Breast epithelium (tissue), 4 donors: ENCODE data around the gene NOVA2. TPM values are rescaled to one million over a fixed set of nuclear protein-coding genes. Genes with fewer than 3 reads are reported as not detected.
A peak's percentile ranks its signal among the peaks of the same experiment; 100 is the strongest.

Experiments
- DNase-seq, 2 donors: peaks; one replicate each; pipeline ENCODE4 v3.0.0-alpha.2; 2019; ENCODE audit warnings: low spot score in 2 of 2
- H3K27ac ChIP-seq, 2 donors: fragments of 200-600 bp; sonication (generic) in 1 of 2; one replicate each; pipeline ENCODE4 v1.5.1; 2016 to 2019; ENCODE audit warnings: mild to moderate bottlenecking in 1 of 2
- H3K27me3 ChIP-seq, 2 donors: fragments of 200-600 bp; sonication (generic) in 1 of 2; one replicate each; pipeline versions ENCODE4 v1.5.1 to v1.6.0; 2017 to 2019; ENCODE audit warnings: control low read depth in 1 of 2, mild to moderate bottlenecking in 1 of 2
- H3K36me3 ChIP-seq: fragments of 200-600 bp; one replicate; pipeline ENCODE4 v1.5.1; 2019
- H3K4me1 ChIP-seq, 2 donors: fragments of 200-600 bp; sonication (generic); one replicate each; pipeline ENCODE4 v1.5.1; 2016 to 2019; ENCODE audit warnings: control low read depth in 1 of 2
- H3K4me3 ChIP-seq, 3 donors: fragments of 200-600 bp; sonication (generic); 1 replicate in 2 of 3; 2 replicates in 1 of 3; pipeline ENCODE4 v1.5.1; 2016 to 2019; ENCODE audit warnings: mild to moderate bottlenecking in 3 of 3, moderate library complexity in 2 of 3
- H3K9me3 ChIP-seq, 2 donors: fragments of 200-600 bp; sonication (generic) in 1 of 2; one replicate each; pipeline ENCODE4 v1.5.1; 2016 to 2019; ENCODE audit warnings: control low read depth in 1 of 2
- CTCF ChIP-seq, 3 donors: fragments of 450-650 bp; IDR thresholded peaks; one replicate each; pipeline ENCODE4 v1.5.1; 2016 to 2017; ENCODE audit warnings: antibody characterized with exemption in 3 of 3, mild to moderate bottlenecking in 3 of 3, moderate library complexity in 3 of 3
- POLR2A ChIP-seq: fragments of 450-650 bp; IDR thresholded peaks from one replicate; pipeline ENCODE4 v1.6.1; 2016; ENCODE audit warnings: antibody characterized with exemption, mild to moderate bottlenecking, moderate library complexity
- POLR2AphosphoS5 ChIP-seq, 3 donors: sonication (generic); formaldehyde crosslinking; IDR thresholded peaks; one replicate each; pipeline ENCODE4 v1.6.1; 2017; ENCODE audit warnings: antibody characterized with exemption in 3 of 3
- intact Hi-C: fragments of 100-400 bp; cut with DNase I; formaldehyde crosslinking; loops from one replicate; pipeline ENCODE4 v1.15.1; 2023; ENCODE audit warnings: low total_unique reads
- total RNA-seq, 3 donors: library from RNA; depleted of rRNA; stranded (reverse); fragments of >200 nt; gene quantifications; one replicate each; pipeline ENCODE4 v1.1.0, GENCODE V29; 2016

The NOVA2 gene
- total RNA-seq, 3 donors from 2014 or later, result 0.59 to 3.6 (median 1.1) TPM

- H3K4me3 ChIP-seq, result no peak overlapping the region
- intact Hi-C loops, result no loop called here
- no peak for TF ChIP-seq CTCF (IDR thresholded peaks at IDR 0.05)
- TF ChIP-seq POLR2AphosphoS5 (IDR thresholded peaks at IDR 0.05), result no peak
- TF ChIP-seq POLR2A, result no peak
- no peaks in the 10 kb centered on the region for H3K9me3 ChIP-seq
- no peak for DNase-seq
- H3K4me1 ChIP-seq, result no peaks in the 10 kb centered on the region
- H3K27me3 ChIP-seq, result peaks cover 0 to 10% of the 10 kb centered on the region in 2 donors
- no peaks in the 10 kb centered on the region for H3K36me3 ChIP-seq
- H3K27ac ChIP-seq, result no peak overlapping the region
These were observed 64.7 kb downstream of the NOVA2 start for GRCh38 chr19:45908956-45909355.

- no peaks in the 10 kb centered on the region for H3K9me3 ChIP-seq
- H3K27me3 ChIP-seq, result peaks cover 0 to 4% of the 10 kb centered on the region in 2 donors
- H3K4me3 ChIP-seq, result no peak overlapping the region
- DNase-seq, result no peak
- no peaks in the 10 kb centered on the region for H3K36me3 ChIP-seq
- H3K4me1 ChIP-seq, result no peaks in the 10 kb centered on the region
- intact Hi-C loops, result no loop called here
- no peak overlapping the region for H3K27ac ChIP-seq
- TF ChIP-seq CTCF (IDR thresholded peaks at IDR 0.05), result no peak
- no peak for TF ChIP-seq POLR2A
- no peak for TF ChIP-seq POLR2AphosphoS5 (IDR thresholded peaks at IDR 0.05)
These were observed 67.4 kb downstream of the NOVA2 start for GRCh38 chr19:45906221-45906620.

GRCh38 chr19:45905011-45905410 is 68.7 kb downstream of the NOVA2 start:
- no peak for DNase-seq
- Histone ChIP-seq H3K9me3 (no peaks in the 10 kb centered on the region), H3K27ac (no peak overlapping the region), H3K4me3 (no peak overlapping the region), H3K4me1 (no peaks in the 10 kb centered on the region), H3K36me3 (no peaks in the 10 kb centered on the region), H3K27me3 (no peaks in the 10 kb centered on the region)
- intact Hi-C loops, result no loop called here
- TF ChIP-seq CTCF (IDR thresholded peaks at IDR 0.05) (no peak), POLR2A (no peak), POLR2AphosphoS5 (IDR thresholded peaks at IDR 0.05) (no peak)

- intact Hi-C loops, result no loop called here
- TF ChIP-seq POLR2A (peak; percentile 49), CTCF (IDR thresholded peaks at IDR 0.05) (peak in 1 of 3 donors; percentile 11), POLR2AphosphoS5 (IDR thresholded peaks at IDR 0.05) (peak; percentile 56 to 69 (median 61))
- Histone ChIP-seq H3K27ac (peak overlapping the region; percentile 77 to 89), H3K9me3 (no peaks in the 10 kb centered on the region), H3K27me3 (no peaks in the 10 kb centered on the region), H3K36me3 (no peaks in the 10 kb centered on the region), H3K4me3 (peak overlapping the region; percentile 59 to 79 (median 75)), H3K4me1 (no peaks in the 10 kb centered on the region)
- peak; percentile 96 to 97 for DNase-seq
These were observed 70.7 kb downstream of the NOVA2 start for GRCh38 chr19:45902651-45903625.
